Spleen (tissue), 7 donors: Measurements from ENCODE around the gene MASP1.

Experiments
- POLR2A ChIP-seq, 3 donors: fragments of 450-650 bp; IDR thresholded peaks; one replicate each; pipeline ENCODE4 v1.5.1; 2017; ENCODE audit warnings: antibody characterized with exemption in 3 of 3, mild to moderate bottlenecking in 1 of 3
- POLR2AphosphoS5 ChIP-seq, 3 donors: sonication (generic); formaldehyde crosslinking; IDR thresholded peaks; one replicate each; pipeline ENCODE4 v1.5.1; 2017; ENCODE audit warnings: antibody characterized with exemption in 3 of 3
- TF ChIP-seq, protein P1 (sequence below), 11 experiments: fragments of 200-600 bp in 7 of 11; fragments of 450-650 bp in 4 of 11; sonication (generic) in 4 of 11; IDR thresholded peaks in 8 of 11; conservative IDR thresholded peaks in 3 of 11; 1 replicate in 7 of 11; 2 replicates in 4 of 11; pipeline versions ENCODE4 v1.4.0 to v1.8.0; 2016 to 2021; ENCODE audit warnings: antibody characterized with exemption in 11 of 11, inconsistent platforms in 4 of 11, mild to moderate bottlenecking in 1 of 11
- donor health status: DM: no; HTN: no; CAD: no; lungs with moderate emphysema.
- donor health status: DM: no; HTN: no; CAD: no.
- donor health status: DM: no; HTN: no; CAD: no.

DNA sequence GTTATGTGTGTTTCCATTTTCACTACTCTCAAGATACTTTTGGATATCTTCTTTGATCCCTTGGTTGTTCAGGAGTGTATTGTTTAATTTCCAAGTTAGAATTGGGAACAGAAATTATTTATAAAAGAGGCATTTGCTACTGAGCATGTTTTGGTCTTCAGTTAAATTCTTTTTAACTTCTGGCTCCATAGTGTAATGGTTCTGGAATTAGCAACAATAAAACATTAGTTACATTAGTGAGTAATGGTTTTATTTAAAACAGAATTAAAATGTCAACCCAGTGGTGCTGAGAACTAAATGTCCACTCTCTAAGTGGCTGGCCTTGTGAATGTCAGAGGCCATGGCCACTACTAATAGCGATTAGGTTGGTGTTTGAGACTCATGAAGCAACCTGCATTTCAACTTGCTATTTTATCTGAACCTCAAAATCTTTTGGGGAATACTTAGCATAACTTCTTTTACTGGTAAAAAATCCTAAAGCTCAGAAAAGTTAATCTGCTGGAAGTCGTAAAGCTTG, 19.5 kb upstream of the MASP1 start:
- TF ChIP-seq, protein P1, sequence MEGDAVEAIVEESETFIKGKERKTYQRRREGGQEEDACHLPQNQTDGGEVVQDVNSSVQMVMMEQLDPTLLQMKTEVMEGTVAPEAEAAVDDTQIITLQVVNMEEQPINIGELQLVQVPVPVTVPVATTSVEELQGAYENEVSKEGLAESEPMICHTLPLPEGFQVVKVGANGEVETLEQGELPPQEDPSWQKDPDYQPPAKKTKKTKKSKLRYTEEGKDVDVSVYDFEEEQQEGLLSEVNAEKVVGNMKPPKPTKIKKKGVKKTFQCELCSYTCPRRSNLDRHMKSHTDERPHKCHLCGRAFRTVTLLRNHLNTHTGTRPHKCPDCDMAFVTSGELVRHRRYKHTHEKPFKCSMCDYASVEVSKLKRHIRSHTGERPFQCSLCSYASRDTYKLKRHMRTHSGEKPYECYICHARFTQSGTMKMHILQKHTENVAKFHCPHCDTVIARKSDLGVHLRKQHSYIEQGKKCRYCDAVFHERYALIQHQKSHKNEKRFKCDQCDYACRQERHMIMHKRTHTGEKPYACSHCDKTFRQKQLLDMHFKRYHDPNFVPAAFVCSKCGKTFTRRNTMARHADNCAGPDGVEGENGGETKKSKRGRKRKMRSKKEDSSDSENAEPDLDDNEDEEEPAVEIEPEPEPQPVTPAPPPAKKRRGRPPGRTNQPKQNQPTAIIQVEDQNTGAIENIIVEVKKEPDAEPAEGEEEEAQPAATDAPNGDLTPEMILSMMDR (IDR thresholded peaks at IDR 0.05 in 8 of 11, conservative IDR thresholded peaks at IDR 0.05 in 3 of 11), result no peak
- TF ChIP-seq POLR2A (IDR thresholded peaks at IDR 0.05) (no peak), POLR2AphosphoS5 (IDR thresholded peaks at IDR 0.05) (no peak)
